K562 (cell line): ENCODE measurements around the gene SRSF5.
"Not testable (repeated sequence)": the region's sequence is repeated elsewhere in the genome, so short reads cannot be mapped to it uniquely, and the experiment has no call there.

Experiments
- ATF2 ChIP-seq: sonication (generic); formaldehyde crosslinking; IDR thresholded peaks from 2 replicates; pipeline ENCODE4 v1.8.1; 2022; ENCODE audit warnings: missing genetic modification reagents
- EP300 ChIP-seq: IDR thresholded peaks from 2 replicates; pipeline ENCODE4 v1.6.1; 2012; ENCODE audit warnings: low read length, improper control_type of control experiment
- HINFP ChIP-seq: fragments of 450-650 bp; conservative IDR thresholded peaks from 2 replicates; pipeline ENCODE4 v1.6.1; 2016; ENCODE audit warnings: missing genetic modification characterization, low read depth, mild to moderate bottlenecking, control low read depth, missing compliant biosample characterization
- KLF13 ChIP-seq: fragments of 450-650 bp; IDR thresholded peaks from 2 replicates; pipeline ENCODE4 v1.6.1; 2016; ENCODE audit warnings: missing genetic modification characterization, low read depth, mild to moderate bottlenecking, missing compliant biosample characterization, moderate library complexity, borderline replicate concordance
- NFYB ChIP-seq: IDR thresholded peaks from 2 replicates; pipeline ENCODE4 v1.6.1; 2011; ENCODE audit warnings: mild to moderate bottlenecking, moderate library complexity; ENCODE audit not compliant: insufficient read length; ENCODE audit errors: extremely low read depth
- POLR2AphosphoS5 ChIP-seq: IDR thresholded peaks from 2 replicates; pipeline ENCODE4 v1.6.1; 2011; ENCODE audit warnings: mild to moderate bottlenecking, low read depth, low read length, moderate library complexity; ENCODE audit not compliant: control insufficient read depth, insufficient read depth
- SREBF2 ChIP-seq: sonication (generic); formaldehyde crosslinking; IDR thresholded peaks from 2 replicates; pipeline ENCODE4 v1.4.0; 2020; ENCODE audit warnings: mild to moderate bottlenecking, missing genetic modification reagents
- TAF1 ChIP-seq: IDR thresholded peaks from 2 replicates; pipeline ENCODE4 v1.6.1; 2011; ENCODE audit warnings: mild to moderate bottlenecking, low read length, moderate library complexity; ENCODE audit not compliant: insufficient read depth, control insufficient read depth, severe bottlenecking; ENCODE audit errors: extremely low read depth
- ZNF354B ChIP-seq: fragments of 250-450 bp; sonication (Bioruptor Pico); IDR thresholded peaks from 2 replicates; pipeline ENCODE4 v1.4.0; 2020
- ZNF511 ChIP-seq: sonication (generic); formaldehyde crosslinking; IDR thresholded peaks from 2 replicates; pipeline ENCODE4 v1.8.0; 2022; ENCODE audit warnings: mild to moderate bottlenecking, missing genetic modification reagents
- ZNF592 ChIP-seq: fragments of 450-650 bp; IDR thresholded peaks from 2 replicates; pipeline ENCODE4 v1.6.1; 2017; ENCODE audit warnings: antibody characterized with exemption, mild to moderate bottlenecking
- ZNF644 ChIP-seq: fragments of 200-800 bp; sonication (Bioruptor generic); IDR thresholded peaks from 2 replicates; pipeline ENCODE4 v1.6.1; 2016; ENCODE audit warnings: low read depth, missing genetic modification characterization, missing compliant biosample characterization
- TF ChIP-seq, protein P1 (sequence below), 3 experiments: IDR thresholded peaks in 2 of 3; conservative IDR thresholded peaks in 1 of 3; 2 replicates each; pipeline ENCODE4 v1.5.1; 2011 to 2012; ENCODE audit warnings: low read length in 3 of 3, mild to moderate bottlenecking in 3 of 3, control low read depth in 2 of 3, improper control_type of control experiment in 1 of 3, inconsistent platforms in 1 of 3, low read depth in 1 of 3, mixed read lengths in 1 of 3, moderate library complexity in 1 of 3; ENCODE audit not compliant: insufficient read depth in 2 of 3

- not testable (repeated sequence) for TF ChIP-seq ZNF354B; ATF2 (CRISPR knock-in tag); ZNF644; KLF13 (tag); ZNF592; NFYB; HINFP (tag); TAF1; ZNF511 (CRISPR knock-in tag); SREBF2 (CRISPR knock-in tag); EP300; POLR2AphosphoS5
- TF ChIP-seq, protein P1, sequence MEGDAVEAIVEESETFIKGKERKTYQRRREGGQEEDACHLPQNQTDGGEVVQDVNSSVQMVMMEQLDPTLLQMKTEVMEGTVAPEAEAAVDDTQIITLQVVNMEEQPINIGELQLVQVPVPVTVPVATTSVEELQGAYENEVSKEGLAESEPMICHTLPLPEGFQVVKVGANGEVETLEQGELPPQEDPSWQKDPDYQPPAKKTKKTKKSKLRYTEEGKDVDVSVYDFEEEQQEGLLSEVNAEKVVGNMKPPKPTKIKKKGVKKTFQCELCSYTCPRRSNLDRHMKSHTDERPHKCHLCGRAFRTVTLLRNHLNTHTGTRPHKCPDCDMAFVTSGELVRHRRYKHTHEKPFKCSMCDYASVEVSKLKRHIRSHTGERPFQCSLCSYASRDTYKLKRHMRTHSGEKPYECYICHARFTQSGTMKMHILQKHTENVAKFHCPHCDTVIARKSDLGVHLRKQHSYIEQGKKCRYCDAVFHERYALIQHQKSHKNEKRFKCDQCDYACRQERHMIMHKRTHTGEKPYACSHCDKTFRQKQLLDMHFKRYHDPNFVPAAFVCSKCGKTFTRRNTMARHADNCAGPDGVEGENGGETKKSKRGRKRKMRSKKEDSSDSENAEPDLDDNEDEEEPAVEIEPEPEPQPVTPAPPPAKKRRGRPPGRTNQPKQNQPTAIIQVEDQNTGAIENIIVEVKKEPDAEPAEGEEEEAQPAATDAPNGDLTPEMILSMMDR (IDR thresholded peaks at IDR 0.05 in 2 of 3, conservative IDR thresholded peaks at IDR 0.05 in 1 of 3; ENCODE audit: insufficient read depth in 2 of 3, low read depth in 1 of 3, low read length in 3 of 3) = not testable (repeated sequence)
These were observed 30.5 kb upstream of the SRSF5 start for GRCh38 chr14:69736405-69736804.
